CD4-positive, alpha-beta T cell treated with Interleukin-4 for 4 hours (primary cell): ENCODE measurements around the gene MRPS14.
A peak's percentile ranks its signal among the peaks of the same experiment; 100 is the strongest.
"Not testable (repeated sequence)": the region's sequence is repeated elsewhere in the genome, so short reads cannot be mapped to it uniquely, and the experiment has no call there.

Source experiments
- DNase-seq: peaks from one replicate; pipeline ENCODE4 v3.0.0-alpha.2; 2020

MRPS14 gene

DNA sequence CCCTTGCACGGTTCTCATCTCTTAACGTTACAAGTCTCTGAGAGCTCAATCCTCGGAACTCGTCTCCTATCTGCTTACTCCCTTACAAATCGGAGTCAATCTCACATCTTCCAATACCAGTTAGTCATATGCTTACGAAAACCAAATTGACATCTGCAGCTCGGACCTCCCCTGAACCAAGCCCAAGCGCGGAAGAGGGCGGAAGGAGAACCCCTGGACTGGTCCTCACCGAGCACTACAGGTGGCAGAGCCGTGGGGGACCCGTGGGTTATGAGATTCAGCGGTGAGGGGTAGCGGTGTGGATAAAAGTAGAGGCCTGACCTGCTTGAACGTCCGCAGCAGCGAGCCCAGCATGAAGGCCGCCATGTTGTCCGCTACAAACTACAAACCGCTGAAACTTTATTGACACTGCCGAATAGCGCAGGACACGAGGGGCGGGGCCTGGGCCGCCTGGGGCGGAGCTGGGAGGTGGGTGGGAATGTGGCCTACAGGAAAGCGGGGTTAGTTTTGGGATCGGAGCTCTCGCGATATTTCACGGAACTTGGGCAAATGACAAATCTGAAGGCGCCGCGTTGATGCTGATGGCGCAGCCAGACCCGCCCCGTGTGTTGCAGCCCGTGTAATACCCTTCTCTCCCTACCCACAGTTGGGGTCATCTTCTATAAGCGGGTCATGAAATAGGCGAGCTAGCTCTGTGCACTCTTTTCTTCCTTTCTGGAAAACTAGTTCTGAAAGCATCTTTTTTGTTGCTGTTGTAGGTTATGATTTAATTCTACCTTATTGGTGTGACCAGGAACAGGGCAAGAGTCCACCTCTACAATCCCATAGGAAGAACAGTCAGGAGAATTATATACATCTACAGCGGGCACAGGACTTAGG is at the start of gene MRPS14:
Gene MRPS14 (minus strand): TSS at position 383 of the 879 bp plus-strand sequence. CDS start 17 bp downstream, at position 366.
- peak; percentile 99 for DNase-seq

DNA sequence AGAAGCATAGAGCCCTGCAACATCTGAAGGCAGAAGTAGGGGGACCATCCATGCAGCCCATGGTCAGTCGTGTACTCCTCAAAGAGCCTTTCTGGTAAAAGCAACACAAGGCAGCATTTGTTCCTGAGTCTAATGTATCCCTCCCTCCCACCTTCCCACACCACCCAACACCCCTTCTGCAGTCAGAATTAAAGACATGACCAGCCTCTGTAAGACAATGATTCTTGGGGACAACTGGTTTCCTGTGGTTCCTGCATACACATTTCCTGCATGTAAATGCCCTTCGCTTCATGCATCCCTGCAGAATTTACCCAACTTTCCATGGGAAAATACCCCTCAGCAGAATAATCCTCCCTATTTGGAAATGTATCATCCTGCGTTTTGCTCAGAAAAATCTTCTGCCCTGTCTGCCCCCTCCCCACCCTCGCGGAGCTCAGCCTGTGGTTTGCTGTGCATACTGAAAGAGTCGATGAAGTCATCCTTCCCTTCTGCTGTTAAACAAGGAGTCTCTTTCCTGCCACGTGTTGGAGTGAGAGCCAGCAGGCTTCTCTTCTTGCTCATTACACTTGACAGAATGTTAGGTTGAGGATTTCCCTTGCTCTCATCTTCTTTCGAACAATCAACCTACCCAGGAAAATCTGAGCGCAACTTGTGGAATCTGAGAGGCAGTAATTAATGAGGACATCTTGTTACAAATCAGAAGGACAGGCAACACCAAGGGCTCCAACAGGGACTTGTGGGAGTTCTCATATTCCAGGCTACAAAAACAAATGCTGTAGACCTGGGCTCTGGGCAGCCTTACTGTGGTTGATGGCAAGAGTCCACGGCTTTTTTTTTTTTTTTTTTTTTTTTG is 49.1 kb upstream of the MRPS14 start:
- no peak for DNase-seq

- DNase-seq: no peak
Observed at GRCh38 chr1:175071276-175071943, 48.2 kb upstream of the MRPS14 start.

DNA sequence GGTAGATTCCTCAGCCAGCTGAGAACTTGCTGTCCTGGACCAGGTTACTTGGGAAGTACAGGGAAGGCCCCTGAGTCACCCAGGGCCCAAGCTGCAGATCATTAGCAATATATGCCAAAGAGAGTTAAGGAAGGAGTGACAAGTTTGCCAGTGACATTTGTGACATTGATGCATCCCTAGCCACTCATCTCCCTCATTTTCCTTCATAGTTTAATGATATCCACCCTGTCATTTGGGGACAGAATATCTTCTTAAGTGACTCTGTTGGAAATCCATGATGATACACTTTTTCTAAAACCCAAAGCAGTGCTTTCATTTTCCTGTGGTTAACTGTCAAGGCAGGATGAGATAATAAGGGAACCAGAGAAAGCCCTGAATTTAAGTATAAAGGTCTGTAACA is 47.6 kb upstream of the MRPS14 start:
- no peak for DNase-seq

- DNase-seq: no peak
Observed at GRCh38 chr1:175067362-175068106, 44.3 kb upstream of the MRPS14 start, which contains the start of gene TNN. Gene TNN, plus strand, starts transcription at chr1:175067833. Its CDS starts 9,586 bp downstream, at chr1:175077419.

DNA sequence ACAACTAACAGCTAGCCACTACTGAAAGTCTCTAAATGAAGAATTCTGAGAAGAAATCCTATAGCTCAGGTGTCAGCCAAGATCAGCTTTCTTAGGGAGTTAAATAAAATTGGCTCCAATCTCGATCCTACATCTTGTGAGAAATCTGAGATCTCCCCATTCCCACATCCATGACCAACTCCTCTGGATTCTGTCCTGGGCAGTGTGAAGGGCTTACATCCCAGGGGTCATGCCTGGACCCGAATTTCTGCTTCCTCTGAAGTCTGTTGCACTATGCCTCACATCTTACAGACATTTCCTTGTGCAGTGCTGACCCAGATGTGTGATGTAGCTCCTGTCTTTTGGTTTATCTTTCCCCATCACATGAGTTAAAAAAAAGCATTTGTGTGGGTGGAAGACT is 39.6 kb upstream of the MRPS14 start:
- DNase-seq: no peak

GRCh38 chr1:175062339-175062738 is 39.1 kb upstream of the MRPS14 start:
- no peak for DNase-seq

GRCh38 chr1:175054736-175055135 is 31.5 kb upstream of the MRPS14 start:
- no peak for DNase-seq

DNA sequence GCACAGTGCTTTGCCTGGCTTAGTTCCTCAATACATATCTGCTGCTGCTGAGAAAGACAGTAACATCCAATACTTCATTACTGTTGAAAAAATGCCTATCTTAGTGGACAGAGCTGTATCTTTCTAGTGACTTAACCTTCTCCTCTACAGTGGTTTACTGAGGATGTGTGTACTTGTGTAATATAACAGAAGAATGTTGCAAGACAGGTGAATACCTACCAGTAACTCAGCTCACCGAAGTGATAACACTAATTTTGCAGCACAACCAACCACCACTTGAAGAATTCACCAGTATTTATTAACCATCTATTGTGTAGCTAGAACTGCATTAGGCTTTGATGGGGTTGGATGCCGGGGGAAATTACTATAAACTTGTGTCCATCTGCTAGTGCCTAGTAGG is 27.8 kb upstream of the MRPS14 start:
- no peak for DNase-seq

DNA sequence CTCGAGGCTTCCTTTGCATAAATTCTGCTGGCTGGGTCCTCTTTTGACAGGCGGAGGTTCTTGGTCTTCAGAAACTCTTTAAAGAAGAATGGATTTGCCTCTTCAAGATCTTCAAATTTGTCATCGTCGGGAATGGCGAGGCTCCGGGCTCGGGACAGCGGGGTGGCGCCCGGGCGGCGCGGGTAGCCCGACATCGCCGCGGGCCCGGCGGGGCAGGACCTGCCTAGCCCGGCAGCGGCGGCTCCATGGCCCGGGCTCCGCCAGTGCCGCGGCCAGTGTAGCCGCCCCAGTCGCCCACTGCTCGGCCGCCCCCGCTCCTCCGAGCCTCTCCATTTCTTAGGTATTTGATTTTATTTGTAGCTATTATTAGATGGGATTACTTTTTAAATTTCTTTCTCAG is 22.3 kb upstream of the MRPS14 start:
- DNase-seq: no peak

DNA sequence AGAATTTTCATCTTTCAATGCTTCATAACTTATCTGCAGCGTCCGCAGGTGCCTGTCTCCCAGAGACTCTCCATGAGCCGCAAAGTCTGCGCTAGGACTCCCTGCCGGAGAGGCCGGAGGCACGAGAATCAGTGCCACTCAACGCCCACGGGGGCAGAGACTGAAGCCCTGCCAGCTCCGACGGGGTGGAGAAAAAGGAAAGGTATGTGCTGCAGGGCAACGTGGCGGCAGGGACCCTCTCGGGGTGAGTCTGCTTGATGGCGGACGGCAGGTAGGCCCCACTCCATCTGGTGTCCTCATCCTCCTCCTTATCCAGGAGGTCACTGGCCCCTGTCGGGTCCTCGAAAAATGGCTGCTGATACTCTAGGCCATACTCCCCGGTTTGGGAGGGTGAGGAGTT is 21.9 kb upstream of the MRPS14 start:
- DNase-seq: no peak

GRCh38 chr1:175044591-175044990 is 21.4 kb upstream of the MRPS14 start:
- DNase-seq: not testable (repeated sequence)

GRCh38 chr1:175043824-175044223 is 20.6 kb upstream of the MRPS14 start:
- DNase-seq: no peak

- no peak for DNase-seq
Observed at GRCh38 chr1:175042650-175043049, 19.4 kb upstream of the MRPS14 start.

- DNase-seq: no peak
Observed at GRCh38 chr1:175040324-175040879, 17.2 kb upstream of the MRPS14 start.

GRCh38 chr1:175037416-175037815 is 14.2 kb upstream of the MRPS14 start:
- no peak for DNase-seq

DNA sequence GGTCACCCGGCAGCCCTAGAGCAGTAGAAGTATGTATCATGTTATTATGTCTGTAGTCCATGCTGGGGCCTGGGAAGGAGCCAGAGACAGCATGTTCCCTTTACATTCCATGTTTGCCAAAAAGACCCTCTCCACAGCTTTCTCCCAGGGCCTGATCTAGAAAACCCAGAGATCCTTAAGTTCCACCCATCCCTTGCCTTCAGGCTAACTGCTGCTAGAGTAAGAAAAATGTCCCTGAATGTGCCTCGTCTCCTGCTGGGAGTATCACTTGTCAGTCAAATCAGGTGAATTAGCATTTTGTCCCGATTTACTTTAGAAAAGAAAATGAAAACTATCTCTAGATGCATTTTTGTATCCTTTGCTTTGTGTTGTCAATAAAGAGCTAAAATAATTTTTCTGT is 13.3 kb upstream of the MRPS14 start:
- DNase-seq: no peak

DNA sequence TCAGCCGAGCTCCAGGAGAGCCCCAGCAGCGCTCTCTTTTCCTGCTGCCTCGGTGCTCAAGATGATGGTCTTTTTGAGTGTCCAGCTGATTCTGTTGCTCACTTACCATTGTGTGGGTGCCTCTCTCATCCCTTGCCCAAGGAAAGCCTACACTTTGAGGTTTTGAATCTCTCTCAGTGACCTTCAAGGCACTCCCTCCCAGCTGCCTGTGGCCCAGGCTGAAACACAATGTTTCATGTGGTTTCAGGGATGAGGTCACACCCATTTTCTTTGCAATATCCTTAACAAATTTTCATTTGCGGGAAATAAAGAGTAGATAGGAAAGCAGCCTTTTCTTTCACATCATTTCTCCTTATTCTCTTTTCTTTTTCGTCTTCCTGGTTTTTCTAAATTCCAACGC is 12.6 kb upstream of the MRPS14 start:
- DNase-seq: no peak

GRCh38 chr1:175034775-175035174 is 11.6 kb upstream of the MRPS14 start:
- DNase-seq: no peak

GRCh38 chr1:175033953-175034352 is 10.7 kb upstream of the MRPS14 start:
- no peak for DNase-seq

- DNase-seq: no peak
Observed at GRCh38 chr1:175024773-175025172, 1.5 kb upstream of the MRPS14 start.

GRCh38 chr1:175023922-175024242 is 657 bp upstream of the MRPS14 start:
- not testable (repeated sequence) for DNase-seq
